GM12878 (cell line): ENCODE results near the gene GMDS. TPM values are rescaled to one million over a fixed set of nuclear protein-coding genes. Genes with fewer than 3 reads are reported as not detected.

Experiments used
- ATAC-seq: fragments of 200-7000 bp; cut with Tn5 transposase; 3 replicates; pipeline ENCODE4 v1.9.1; 2020; ENCODE audit warnings: mild to moderate bottlenecking, moderate library complexity
- BruUV-seq: library from RNA; stranded (reverse); fragments of 400-500 nt; replicated peaks from 2 replicates; lab custom pipeline; 2021; lab: Mats Ljungman, UMichigan
- CTCF ChIA-PET: fragments of 300-600 bp; sonication (Branson Sonifier 250); formaldehyde crosslinking; extraction: SDS; loops from one replicate; lab custom pipeline; 2021; ENCODE audit warnings: inconsistent platforms; lab: Yijun Ruan, JAX
- POLR2A ChIA-PET: fragments of 350-600 bp; formaldehyde crosslinking; extraction: SDS; loops from one replicate; lab custom pipeline; 2021; ENCODE audit warnings: inconsistent platforms; lab: Charles Lee
- RAD21 ChIA-PET: fragments of 300-600 bp; sonication (Branson Sonifier 250); formaldehyde crosslinking; loops from one replicate; lab custom pipeline; 2023; ENCODE audit warnings: antibody characterized with exemption; ENCODE audit not compliant: unreplicated experiment; lab: Charles Lee
- SMC1A ChIA-PET: fragments of 300-600 bp; sonication (Branson Sonifier 250); formaldehyde crosslinking; loops from one replicate; lab custom pipeline; 2023; ENCODE audit not compliant: unreplicated experiment, uncharacterized antibody; lab: Charles Lee
- DNase-seq: peaks from one replicate; pipeline ENCODE4 v3.0.0-alpha.2; 2011; ENCODE audit warnings: low read depth, low spot score
- FAIRE-seq: peaks from 3 replicates; lab custom pipeline; 2011; peaks lifted over from hg19 to GRCh38; lab: Jason Lieb, UNC
- H2AFZ ChIP-seq: 2 replicates; pipeline ENCODE4 v1.6.0; 2011; ENCODE audit warnings: low read depth, low read length, control low read depth; ENCODE audit not compliant: control insufficient read depth
- H3K27ac ChIP-seq: 2 replicates; pipeline ENCODE4 v1.5.1; 2011; ENCODE audit warnings: control low read depth; ENCODE audit not compliant: control insufficient read depth, insufficient read depth
- H3K27me3 ChIP-seq, 2 experiments: replicated peaks in 1 of 2; 2 replicates each; pipeline versions ENCODE4 v1.6.0 to v1.6.1; 2011; ENCODE audit warnings: low read length in 1 of 2; ENCODE audit not compliant: control insufficient read depth in 2 of 2, insufficient read depth in 2 of 2
- H3K36me3 ChIP-seq, 2 experiments: 2 replicates each; pipeline ENCODE4 v1.5.1; 2011; ENCODE audit warnings: low read length in 1 of 2; ENCODE audit not compliant: control insufficient read depth in 2 of 2, insufficient read depth in 2 of 2
- H3K4me1 ChIP-seq: 2 replicates; pipeline ENCODE4 v1.6.1; 2011; ENCODE audit warnings: mild to moderate bottlenecking, low read length, moderate library complexity, mixed read lengths; ENCODE audit not compliant: control insufficient read depth, insufficient read depth
- H3K4me2 ChIP-seq: 2 replicates; pipeline ENCODE4 v1.6.0; 2011; ENCODE audit warnings: control low read depth; ENCODE audit not compliant: control insufficient read depth, insufficient read depth
- H3K4me3 ChIP-seq: fragments of 200-600 bp; sonication (generic); 2 replicates; pipeline ENCODE4 v1.5.1; 2016
- H3K79me2 ChIP-seq: 2 replicates; pipeline ENCODE4 v1.6.0; 2011; ENCODE audit warnings: low read length; ENCODE audit not compliant: control insufficient read depth, insufficient read depth
- H3K9ac ChIP-seq: 2 replicates; pipeline ENCODE4 v1.8.0; 2011; ENCODE audit warnings: low read length, control low read depth, mixed read lengths; ENCODE audit not compliant: control insufficient read depth, insufficient read depth
- H3K9me3 ChIP-seq: replicated peaks from 3 replicates; pipeline ENCODE4 v1.5.1; 2011; ENCODE audit warnings: mild to moderate bottlenecking, low read length; ENCODE audit not compliant: control insufficient read depth, insufficient read depth
- H4K20me1 ChIP-seq: 2 replicates; pipeline ENCODE4 v1.6.0; 2011; ENCODE audit not compliant: control insufficient read depth, insufficient read depth
- ATF2 ChIP-seq: IDR thresholded peaks from 2 replicates; pipeline ENCODE4 v1.6.1; 2012; ENCODE audit warnings: low read length, inconsistent platforms
- FOXK2 ChIP-seq: fragments of 450-650 bp; IDR thresholded peaks from 2 replicates; pipeline ENCODE4 v1.6.1; 2017; ENCODE audit warnings: mild to moderate bottlenecking, moderate library complexity
- GABPA ChIP-seq: IDR thresholded peaks from 2 replicates; pipeline ENCODE4 v1.6.1; 2014; ENCODE audit warnings: antibody characterized with exemption, low read depth, mild to moderate bottlenecking, inconsistent platforms
- POLR2AphosphoS5 ChIP-seq: IDR thresholded peaks from 2 replicates; pipeline ENCODE4 v1.6.1; 2011; ENCODE audit warnings: mild to moderate bottlenecking, low read length, inconsistent platforms
- RAD21 ChIP-seq: IDR thresholded peaks from 2 replicates; pipeline ENCODE4 v1.6.1; 2011; ENCODE audit warnings: mild to moderate bottlenecking, low read depth, low read length, moderate library complexity; ENCODE audit not compliant: insufficient read depth
- RUNX3 ChIP-seq: IDR thresholded peaks from 2 replicates; pipeline ENCODE4 v1.6.1; 2012; ENCODE audit warnings: low read length, inconsistent platforms
- SPI1 ChIP-seq: IDR thresholded peaks from 2 replicates; pipeline ENCODE4 v1.6.1; 2011; ENCODE audit warnings: low read depth, mild to moderate bottlenecking, low read length, moderate library complexity, borderline replicate concordance; ENCODE audit not compliant: insufficient read depth
- SREBF1 ChIP-seq: IDR thresholded peaks from 2 replicates; pipeline ENCODE4 v1.6.1; 2012; ENCODE audit warnings: mild to moderate bottlenecking, low read length
- STAT3 ChIP-seq: IDR thresholded peaks from 2 replicates; pipeline ENCODE4 v1.6.1; 2011; ENCODE audit warnings: low read depth, low read length, improper control_type of control experiment
- SUPT20H ChIP-seq: IDR thresholded peaks from 2 replicates; pipeline ENCODE4 v1.6.1; 2011; ENCODE audit warnings: low read depth, mild to moderate bottlenecking, low read length, moderate library complexity, borderline replicate concordance; ENCODE audit not compliant: control insufficient read depth
- TAF1 ChIP-seq: IDR thresholded peaks from 2 replicates; pipeline ENCODE4 v1.6.1; 2011; ENCODE audit warnings: mild to moderate bottlenecking, low read depth, low read length, borderline replicate concordance
- ZBTB4 ChIP-seq: fragments of 450-650 bp; formaldehyde crosslinking; IDR thresholded peaks from 2 replicates; pipeline ENCODE4 v1.4.0; 2022; ENCODE audit warnings: mild to moderate bottlenecking, moderate library complexity
- whole genome bisulfite sequencing: methylation state at CpG from one replicate; pipeline ENCODE4 v1.1.6; 2016; ENCODE audit warnings: low lambda C conversion rate; ENCODE audit not compliant: insufficient replicate concordance, insufficient coverage; ENCODE audit errors: missing lambda C conversion rate; 5-methylcytosine and 5-hydroxymethylcytosine counted together
- in situ Hi-C: fragments of 300-500 bp; cut with MboI; formaldehyde crosslinking; loops from 9 replicates; pipeline ENCODE4 v1.14.3; 2018; ENCODE audit warnings: mixed read lengths
- intact Hi-C: fragments of 100-400 bp; cut with micrococcal nuclease; formaldehyde crosslinking; loops from one replicate; pipeline ENCODE4 v1.14.2; 2022; ENCODE audit not compliant: unreplicated experiment
- polyA plus RNA-seq, 11 experiments: library from polyadenylated mRNA; depleted of rRNA in 4 of 11; unstranded in 6 of 11; stranded (reverse) in 5 of 11; fragments of >200 nt; fragmentation: Nextera tagmentation in 4 of 11; fragmentation: Illumina TruSeq in 1 of 11; extraction: Ambion mirVana in 4 of 11; extraction: Trizol in 1 of 11; gene quantifications; 1 replicate in 1 of 11; 2 replicates in 10 of 11; pipeline versions ENCODE4 v1.2.1 to v1.2.3, GENCODE V29; 2011 to 2016; ENCODE audit warnings: inconsistent platforms in 2 of 11, missing spikeins in 2 of 11, low read depth in 1 of 11
- total RNA-seq, 4 experiments: library from RNA; depleted of rRNA in 3 of 4; stranded (reverse); fragments of >200 nt in 3 of 4; fragmentation: Illumina TruSeq in 1 of 4; extraction: Trizol in 1 of 4; gene quantifications; 2 replicates each; pipeline versions ENCODE4 v1.2.1 to v1.2.3, GENCODE V29; 2013 to 2021

GMDS gene
- total and polyA plus RNA-seq, 10 of the 15 experiments (the other 5 are each of a cell fraction or from before 2014, with no cell fraction given), result 0.61 to 53.8 (median 29.3) TPM

- H3K27me3 ChIP-seq, result no peaks in the 10 kb centered on the region
- in situ Hi-C loops, result no loop called here
- no peak overlapping the region for H3K4me3 ChIP-seq
- no peak overlapping the region for H2AFZ ChIP-seq
- POLR2A ChIA-PET, result interaction anchor here (0.6 kb wide), 1 partner anchor 258 kb away, joined by 3 read pairs; no protein-coding TSS in a partner anchor
- WGBS, result 97% methylated on average over 6 of the region's 6 CpGs
- no peaks in the 10 kb centered on the region for H3K36me3 ChIP-seq
- SMC1A ChIA-PET, result interaction anchor here (0.6 to 1.3 kb wide), 2 partner anchors 91 to 102 kb away, joined by 3 read pairs; no protein-coding TSS in a partner anchor
- RAD21 ChIA-PET, result no interaction called here
- no peak overlapping the region for H3K27ac ChIP-seq
- CTCF ChIA-PET, result interaction anchor here (0.9 to 1.2 kb wide), 2 partner anchors 211 to 461 kb away, joined by 3 read pairs; no protein-coding TSS in a partner anchor
- FAIRE-seq (no peak), ATAC-seq (no peak)
- TF ChIP-seq POLR2AphosphoS5 (no peak), FOXK2 (no peak), ZBTB4 (CRISPR knock-in tag) (no peak), TAF1 (no peak), RAD21 (no peak), SPI1 (no peak), GABPA (no peak), STAT3 (no peak), RUNX3 (no peak), ATF2 (no peak), SUPT20H (no peak), SREBF1 (no peak)
- TF ChIP-seq, all 136 proteins: peak for 0
- Histone ChIP-seq H3K4me2 (no peak overlapping the region), H3K79me2 (no peaks in the 10 kb centered on the region), H3K9ac (no peak overlapping the region), H3K9me3 (no peaks in the 10 kb centered on the region; the same call in 2 of the 3 replicates), H4K20me1 (no peaks in the 10 kb centered on the region), H3K4me1 (no peaks in the 10 kb centered on the region)
- intact Hi-C loops, result no loop called here
- no peak for DNase-seq
- BruUV-seq, result no TSS peak
Measured at GRCh38 chr6:1892716-1893115, 352.7 kb downstream of the GMDS start.
